Ovary (tissue), 3 donors: ENCODE results near the gene ANKRD31.

Experiments
- CTCF ChIP-seq, 3 donors: fragments of 450-650 bp in 2 of 3; fragments of 200-600 bp in 1 of 3; IDR thresholded peaks; one replicate each; pipeline versions ENCODE4 v1.5.1 to v1.8.0; 2016 to 2022; ENCODE audit warnings: antibody characterized with exemption in 3 of 3, mild to moderate bottlenecking in 1 of 3
- EP300 ChIP-seq: sonication (generic); formaldehyde crosslinking; IDR thresholded peaks from one replicate; pipeline ENCODE4 v1.6.1; 2017; ENCODE audit warnings: antibody characterized with exemption
- POLR2A ChIP-seq: fragments of 450-650 bp; IDR thresholded peaks from one replicate; pipeline ENCODE4 v1.6.1; 2017; ENCODE audit warnings: antibody characterized with exemption, mild to moderate bottlenecking, moderate library complexity
- donor health status: DM: no; HTN: no; CAD: no.

GRCh38 chr5:75167345-75167744, 69.3 kb downstream of the ANKRD31 start:
- TF ChIP-seq CTCF (IDR thresholded peaks at IDR 0.05) (no peak), POLR2A (no peak), EP300 (no peak)
